SK-N-SH (cell line): ENCODE data around the gene PRTFDC1. TPM values are rescaled to one million over a fixed set of nuclear protein-coding genes. Genes with fewer than 3 reads are reported as not detected.

ENCODE experiments used
- CTCF ChIA-PET: fragments of 300-600, 350-600 bp; formaldehyde crosslinking; extraction: SDS; loops from one replicate; lab custom pipeline; 2021; lab: Yijun Ruan, JAX
- POLR2A ChIA-PET: fragments of 350-600 bp; sonication (Branson Sonifier 250); formaldehyde crosslinking; extraction: SDS; loops from one replicate; lab custom pipeline; 2020; ENCODE audit warnings: antibody characterized with exemption, inconsistent platforms; lab: Yijun Ruan, JAX
- DNase-seq: peaks from one replicate; pipeline ENCODE4 v3.0.0; 2012
- H2AFZ ChIP-seq: fragments of 200-600 bp; sonication (generic); 2 replicates; pipeline ENCODE4 v1.8.1; 2016; ENCODE audit warnings: antibody characterized with exemption, mild to moderate bottlenecking, low read depth
- H3F3A ChIP-seq: fragments of 200-600 bp; sonication (generic); replicated peaks from 2 replicates; pipeline ENCODE3; 2016; ENCODE audit warnings: antibody characterized with exemption, mild to moderate bottlenecking; ENCODE audit not compliant: insufficient read depth
- H3K27ac ChIP-seq, 2 experiments: fragments of 200-500 bp in 1 of 2; fragments of 200-600 bp in 1 of 2; sonication (Bioruptor generic) in 1 of 2; sonication (generic), shearing (Covaris generic) in 1 of 2; 2 replicates each; pipeline versions ENCODE4 v1.5.1 to v1.6.1; 2014 to 2016; ENCODE audit warnings: low read depth in 2 of 2, inconsistent platforms in 1 of 2, low read length in 1 of 2, mild to moderate bottlenecking in 1 of 2, mixed read lengths in 1 of 2
- H3K27me3 ChIP-seq: fragments of 200-600 bp; sonication (generic), shearing (Covaris generic); 2 replicates; pipeline ENCODE4 v1.6.1; 2016; ENCODE audit warnings: mixed run types; ENCODE audit not compliant: insufficient read depth
- H3K36me3 ChIP-seq, 2 experiments: fragments of 200-500 bp in 1 of 2; fragments of 200-600 bp in 1 of 2; sonication (Bioruptor generic) in 1 of 2; sonication (generic) in 1 of 2; replicated peaks in 1 of 2; 2 replicates each; pipeline versions ENCODE3 to v1.5.1; 2014 to 2016; ENCODE audit warnings: low read length in 1 of 2, mild to moderate bottlenecking in 1 of 2; ENCODE audit not compliant: insufficient read depth in 2 of 2, control insufficient read depth in 1 of 2
- H3K4me1 ChIP-seq, 2 experiments: fragments of 200-500 bp in 1 of 2; fragments of 200-600 bp in 1 of 2; sonication (Bioruptor generic) in 1 of 2; sonication (generic), shearing (Covaris generic) in 1 of 2; 2 replicates each; pipeline versions ENCODE4 v1.5.1 to v1.6.1; 2014 to 2016; ENCODE audit warnings: low read depth in 1 of 2, low read length in 1 of 2, mixed run types in 1 of 2; ENCODE audit not compliant: insufficient read depth in 2 of 2, control insufficient read depth in 1 of 2
- H3K4me2 ChIP-seq: fragments of 200-600 bp; sonication (generic), shearing (Covaris generic); 2 replicates; pipeline ENCODE4 v1.6.1; 2017; ENCODE audit warnings: mixed run types
- H3K4me3 ChIP-seq, 2 experiments: fragments of 200-500 bp in 1 of 2; fragments of 200-600 bp in 1 of 2; sonication (Bioruptor generic) in 1 of 2; sonication (generic), shearing (Covaris generic) in 1 of 2; 2 replicates each; pipeline versions ENCODE4 v1.5.1 to v1.8.1; 2014 to 2016; ENCODE audit warnings: low read depth in 2 of 2, inconsistent platforms in 1 of 2, low read length in 1 of 2, mild to moderate bottlenecking in 1 of 2, mixed read lengths in 1 of 2, moderate library complexity in 1 of 2
- H3K79me2 ChIP-seq: fragments of 200-600 bp; sonication (generic); 2 replicates; pipeline ENCODE4 v1.8.1; 2017; ENCODE audit warnings: mild to moderate bottlenecking; ENCODE audit not compliant: insufficient read depth
- H3K9ac ChIP-seq: fragments of 200-600 bp; sonication (generic); 2 replicates; pipeline ENCODE4 v1.6.1; 2017; ENCODE audit warnings: mixed run types
- H3K9me2 ChIP-seq: fragments of 200-600 bp; sonication (generic); 2 replicates; pipeline ENCODE4 v1.6.1; 2017; ENCODE audit warnings: mixed run types
- H3K9me3 ChIP-seq: fragments of 200-600 bp; sonication (generic); 2 replicates; pipeline ENCODE4 v1.6.1; 2017; ENCODE audit warnings: mixed run types, mild to moderate bottlenecking, moderate library complexity
- H4K20me1 ChIP-seq: fragments of 200-600 bp; sonication (generic); 2 replicates; pipeline ENCODE4 v1.6.1; 2017; ENCODE audit warnings: mild to moderate bottlenecking, mixed run types; ENCODE audit not compliant: insufficient read depth
- CHD2 ChIP-seq: fragments of 150-350 bp; IDR thresholded peaks from 2 replicates; pipeline ENCODE4 v1.6.1; 2018; ENCODE audit warnings: low read length; ENCODE audit not compliant: partially characterized antibody
- EP300 ChIP-seq, 2 experiments: IDR thresholded peaks; 2 replicates each; pipeline versions ENCODE4 v1.4.0 to v1.6.1; 2012; ENCODE audit warnings: borderline replicate concordance in 1 of 2, low read depth in 1 of 2, low read length in 1 of 2
- FOSL2 ChIP-seq: IDR thresholded peaks from 2 replicates; pipeline ENCODE4 v1.4.0; 2012; ENCODE audit warnings: low read depth, mild to moderate bottlenecking, moderate library complexity, borderline replicate concordance
- FOXJ3 ChIP-seq: sonication (generic); formaldehyde crosslinking; IDR thresholded peaks from 2 replicates; pipeline ENCODE4 v1.5.1; 2020; ENCODE audit warnings: mild to moderate bottlenecking, missing genetic modification reagents
- GABPA ChIP-seq: IDR thresholded peaks from 2 replicates; pipeline ENCODE4 v1.4.0; 2012; ENCODE audit warnings: low read depth, mild to moderate bottlenecking
- GATA2 ChIP-seq: sonication (generic); formaldehyde crosslinking; IDR thresholded peaks from 2 replicates; pipeline ENCODE4 v1.5.0; 2020; ENCODE audit warnings: mild to moderate bottlenecking, missing genetic modification reagents
- MAX ChIP-seq: IDR thresholded peaks from 2 replicates; pipeline ENCODE4 v1.4.0; 2012; ENCODE audit warnings: low read depth
- NFIC ChIP-seq: IDR thresholded peaks from 2 replicates; pipeline ENCODE4 v1.4.0; 2012; ENCODE audit warnings: borderline replicate concordance
- PBX3 ChIP-seq: IDR thresholded peaks from 2 replicates; pipeline ENCODE4; 2012
- POLR2AphosphoS5 ChIP-seq: IDR thresholded peaks from 2 replicates; pipeline ENCODE4 v1.6.1; 2012; ENCODE audit warnings: low read depth, low read length
- RCOR1 ChIP-seq: fragments of 150-350 bp; IDR thresholded peaks from 2 replicates; pipeline ENCODE4 v1.6.1; 2017; ENCODE audit warnings: antibody characterized with exemption, low read length
- REST ChIP-seq: IDR thresholded peaks from 2 replicates; pipeline ENCODE4 v1.6.1; 2012; ENCODE audit warnings: mild to moderate bottlenecking, low read depth, low read length, moderate library complexity
- RFX5 ChIP-seq: IDR thresholded peaks from 2 replicates; pipeline ENCODE4 v1.6.1; 2012; ENCODE audit warnings: mild to moderate bottlenecking, improper control_type of control experiment, low read length
- SIN3A ChIP-seq: IDR thresholded peaks from 2 replicates; pipeline ENCODE4 v1.6.1; 2012; ENCODE audit warnings: low read depth, mild to moderate bottlenecking, low read length, moderate library complexity, borderline replicate concordance
- TCF12 ChIP-seq: IDR thresholded peaks from 2 replicates; pipeline ENCODE4 v1.4.0; 2012
- TEAD4 ChIP-seq: IDR thresholded peaks from 2 replicates; pipeline ENCODE4 v1.4.0; 2012; ENCODE audit warnings: mild to moderate bottlenecking, borderline replicate concordance; ENCODE audit not compliant: insufficient read depth
- USF2 ChIP-seq: fragments of 150-350 bp; IDR thresholded peaks from 2 replicates; pipeline ENCODE4 v1.6.1; 2017; ENCODE audit warnings: antibody characterized with exemption, low read length, low read depth, borderline replicate concordance
- YY1 ChIP-seq: IDR thresholded peaks from 2 replicates; pipeline ENCODE4 v1.4.0; 2012; ENCODE audit warnings: low read depth, mild to moderate bottlenecking
- ZBTB33 ChIP-seq: IDR thresholded peaks from 2 replicates; pipeline ENCODE4 v1.4.0; 2012; ENCODE audit warnings: low read depth, borderline replicate concordance
- WGBS: methylation state at CpG from one replicate; pipeline ENCODE4 v1.1.6; 2017; ENCODE audit warnings: low lambda C conversion rate; 5-methylcytosine and 5-hydroxymethylcytosine counted together
- polyA plus RNA-seq, 3 experiments: library from polyadenylated mRNA; depleted of rRNA; stranded (reverse); fragments of >200 nt; gene quantifications; 2 replicates each; pipeline ENCODE4 v1.2.3, GENCODE V29; 2012

The PRTFDC1 gene
- polyA plus RNA-seq, 1 of the 3 experiments (the other 2 are of a cell fraction), result 6.6 TPM

GRCh38 chr10:24916365-24916764 is 36.0 kb downstream of the PRTFDC1 start:
- Histone ChIP-seq H2AFZ (no peak overlapping the region), H3K79me2 (no peaks in the 10 kb centered on the region), H3K9ac (no peak overlapping the region), H3K27me3 (no peaks in the 10 kb centered on the region), H3K9me3 (no peaks in the 10 kb centered on the region), H3K36me3 (no peaks in the 10 kb centered on the region), H3K27ac (no peak overlapping the region), H4K20me1 (no peaks in the 10 kb centered on the region), H3F3A (peaks cover 11% of the 10 kb centered on the region), H3K4me2 (no peak overlapping the region), H3K4me3 (no peak overlapping the region), H3K4me1 (peaks cover 0 to 6% of the 10 kb centered on the region in 2 experiments; a peak in 2 of 4 replicates), H3K9me2 (no peaks in the 10 kb centered on the region)
- POLR2A ChIA-PET, result no interaction called here
- no peak for DNase-seq
- CTCF ChIA-PET, result no interaction called here
- WGBS, result 90% methylated on average over 2 of the region's 2 CpGs
- TF ChIP-seq TEAD4 (no peak), POLR2AphosphoS5 (no peak), TCF12 (no peak), GATA2 (CRISPR knock-in tag) (no peak), GABPA (no peak), RCOR1 (no peak), USF2 (no peak), PBX3 (no peak), MAX (no peak), REST (no peak), EP300 (IDR thresholded peaks at IDR 0.05; ENCODE audit: borderline replicate concordance in 1 of 2, low read depth in 1 of 2, low read length in 1 of 2) (no peak), ZBTB33 (no peak), CHD2 (no peak), YY1 (no peak), SIN3A (no peak), FOXJ3 (CRISPR knock-in tag) (no peak), RFX5 (no peak), FOSL2 (no peak), NFIC (no peak)
